ENCODE data around the gene SH2D2A. TPM values are rescaled to one million over a fixed set of nuclear protein-coding genes. Genes with fewer than 3 reads are reported as not detected.

SH2D2A gene
- total RNA-seq, 1 donor from 2014 or later, result 2.2 TPM

DNA sequence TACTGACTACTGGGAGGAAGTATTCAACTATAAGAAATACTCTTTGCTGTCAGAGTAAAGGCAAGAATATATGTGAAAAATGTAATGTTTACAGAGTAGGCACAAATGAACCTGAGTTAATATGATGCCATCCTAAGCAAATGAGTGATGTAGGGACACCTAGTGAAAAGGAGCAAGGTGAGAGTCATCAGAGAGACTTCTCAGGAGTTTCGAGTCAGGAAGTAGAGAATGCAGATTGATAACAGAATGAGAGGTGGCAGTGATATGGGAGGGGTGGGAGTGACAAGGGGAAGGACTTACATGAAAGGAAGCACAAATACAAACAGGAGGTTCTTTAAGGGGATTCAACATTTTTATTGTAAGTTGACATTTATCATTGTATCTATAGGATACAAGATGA is 39.1 kb downstream of the SH2D2A start:
- no peak overlapping the region for H3K4me3 Mint-ChIP-seq
- peaks cover 3% of the 10 kb centered on the region for H3K9me3 Mint-ChIP-seq
- DNase-seq (ENCODE audit: extremely low spot score, unreplicated experiment), result no peak
- peak overlapping the region; percentile 35 for H3K27ac Mint-ChIP-seq
- peaks cover 22% of the 10 kb centered on the region for H3K36me3 Mint-ChIP-seq
- H3K4me1 Mint-ChIP-seq (ENCODE audit: unreplicated experiment), result peaks cover 36% of the 10 kb centered on the region
- no peaks in the 10 kb centered on the region for H3K27me3 Mint-ChIP-seq
- TF ChIP-seq, protein P1, sequence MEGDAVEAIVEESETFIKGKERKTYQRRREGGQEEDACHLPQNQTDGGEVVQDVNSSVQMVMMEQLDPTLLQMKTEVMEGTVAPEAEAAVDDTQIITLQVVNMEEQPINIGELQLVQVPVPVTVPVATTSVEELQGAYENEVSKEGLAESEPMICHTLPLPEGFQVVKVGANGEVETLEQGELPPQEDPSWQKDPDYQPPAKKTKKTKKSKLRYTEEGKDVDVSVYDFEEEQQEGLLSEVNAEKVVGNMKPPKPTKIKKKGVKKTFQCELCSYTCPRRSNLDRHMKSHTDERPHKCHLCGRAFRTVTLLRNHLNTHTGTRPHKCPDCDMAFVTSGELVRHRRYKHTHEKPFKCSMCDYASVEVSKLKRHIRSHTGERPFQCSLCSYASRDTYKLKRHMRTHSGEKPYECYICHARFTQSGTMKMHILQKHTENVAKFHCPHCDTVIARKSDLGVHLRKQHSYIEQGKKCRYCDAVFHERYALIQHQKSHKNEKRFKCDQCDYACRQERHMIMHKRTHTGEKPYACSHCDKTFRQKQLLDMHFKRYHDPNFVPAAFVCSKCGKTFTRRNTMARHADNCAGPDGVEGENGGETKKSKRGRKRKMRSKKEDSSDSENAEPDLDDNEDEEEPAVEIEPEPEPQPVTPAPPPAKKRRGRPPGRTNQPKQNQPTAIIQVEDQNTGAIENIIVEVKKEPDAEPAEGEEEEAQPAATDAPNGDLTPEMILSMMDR (conservative IDR thresholded peaks at IDR 0.05), result no peak

DNA sequence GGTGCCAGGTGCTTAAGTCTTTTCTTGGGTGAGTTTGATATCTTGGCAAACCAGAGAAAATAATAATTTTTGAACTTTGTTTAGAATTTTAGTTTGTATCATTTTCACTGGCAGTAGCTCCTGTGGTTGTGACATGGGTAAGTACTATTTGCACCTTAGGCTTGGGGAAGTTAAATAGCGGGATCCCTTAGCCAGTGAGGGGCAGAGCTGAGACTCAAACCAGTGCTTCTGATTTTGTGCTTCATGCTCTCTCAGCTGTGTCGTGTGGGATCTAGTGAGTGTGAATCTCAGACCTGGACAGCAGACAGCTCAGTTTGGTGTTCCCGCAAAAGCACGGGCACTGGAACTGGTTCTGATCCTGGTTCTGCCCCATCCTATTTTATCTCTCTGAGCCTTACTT is 39.7 kb downstream of the SH2D2A start:
- Mint-ChIP-seq H3K4me1 (ENCODE audit: unreplicated experiment) (peaks cover 40% of the 10 kb centered on the region), H3K4me3 (no peak overlapping the region), H3K27me3 (no peaks in the 10 kb centered on the region), H3K27ac (no peak overlapping the region), H3K9me3 (peaks cover 3% of the 10 kb centered on the region), H3K36me3 (peaks cover 18% of the 10 kb centered on the region)
- TF ChIP-seq, protein P1 (conservative IDR thresholded peaks at IDR 0.05), result no peak
- no peak for DNase-seq (ENCODE audit: extremely low spot score, unreplicated experiment)

DNA sequence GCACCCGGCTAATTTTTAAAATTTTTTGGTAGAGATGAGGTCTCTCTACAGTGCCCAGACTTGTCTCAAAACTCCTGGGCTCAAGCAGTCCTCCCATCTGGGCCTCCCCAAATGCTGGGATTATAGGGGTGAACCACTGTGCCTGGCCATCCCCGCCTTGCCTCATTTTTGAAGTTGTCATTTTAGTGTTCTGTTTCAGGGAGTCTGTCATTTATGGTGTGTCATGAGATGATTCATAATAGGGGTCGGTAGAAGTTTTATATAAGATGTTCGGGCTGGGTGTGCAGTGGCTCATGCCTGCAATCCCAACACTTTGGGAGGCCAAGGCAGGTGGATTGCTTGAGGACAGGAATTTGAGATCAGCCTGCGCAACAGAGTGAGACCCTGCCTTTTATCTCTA is 40.8 kb downstream of the SH2D2A start:
- Mint-ChIP-seq H3K9me3 (peaks cover 3% of the 10 kb centered on the region), H3K27me3 (no peaks in the 10 kb centered on the region), H3K4me1 (ENCODE audit: unreplicated experiment) (peaks cover 42% of the 10 kb centered on the region), H3K4me3 (peak overlapping the region; percentile 13), H3K27ac (no peak overlapping the region), H3K36me3 (peaks cover 14% of the 10 kb centered on the region)
- TF ChIP-seq, protein P1 (conservative IDR thresholded peaks at IDR 0.05), result no peak
- no peak for DNase-seq (ENCODE audit: extremely low spot score, unreplicated experiment)

DNA sequence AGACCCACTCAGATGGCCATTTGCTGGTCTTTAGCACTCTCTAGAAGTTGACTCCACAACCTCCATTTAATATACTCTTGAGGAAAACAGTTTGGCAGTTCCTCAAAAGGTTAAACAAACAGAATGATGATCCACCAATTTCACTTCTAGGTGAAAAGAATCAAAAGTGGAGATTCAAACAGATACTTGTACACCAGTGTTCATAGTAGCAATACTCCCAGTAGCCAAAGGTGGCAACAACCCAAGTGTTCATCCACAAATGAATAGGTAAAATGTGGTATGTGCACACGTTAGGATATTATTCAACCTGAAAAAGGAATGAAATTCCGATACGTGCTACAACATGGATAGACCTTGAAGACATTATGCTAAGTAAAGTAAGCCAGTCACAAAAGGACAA is 43.0 kb downstream of the SH2D2A start:
- Mint-ChIP-seq H3K4me3 (peak overlapping the region; percentile 24), H3K27me3 (no peaks in the 10 kb centered on the region), H3K4me1 (ENCODE audit: unreplicated experiment) (peaks cover 56% of the 10 kb centered on the region), H3K9me3 (peaks cover 3% of the 10 kb centered on the region), H3K27ac (peak overlapping the region; percentile 70), H3K36me3 (peaks cover 26% of the 10 kb centered on the region)
- DNase-seq (ENCODE audit: extremely low spot score, unreplicated experiment), result no peak
- TF ChIP-seq, protein P1 (conservative IDR thresholded peaks at IDR 0.05), result peak; percentile 53

DNA sequence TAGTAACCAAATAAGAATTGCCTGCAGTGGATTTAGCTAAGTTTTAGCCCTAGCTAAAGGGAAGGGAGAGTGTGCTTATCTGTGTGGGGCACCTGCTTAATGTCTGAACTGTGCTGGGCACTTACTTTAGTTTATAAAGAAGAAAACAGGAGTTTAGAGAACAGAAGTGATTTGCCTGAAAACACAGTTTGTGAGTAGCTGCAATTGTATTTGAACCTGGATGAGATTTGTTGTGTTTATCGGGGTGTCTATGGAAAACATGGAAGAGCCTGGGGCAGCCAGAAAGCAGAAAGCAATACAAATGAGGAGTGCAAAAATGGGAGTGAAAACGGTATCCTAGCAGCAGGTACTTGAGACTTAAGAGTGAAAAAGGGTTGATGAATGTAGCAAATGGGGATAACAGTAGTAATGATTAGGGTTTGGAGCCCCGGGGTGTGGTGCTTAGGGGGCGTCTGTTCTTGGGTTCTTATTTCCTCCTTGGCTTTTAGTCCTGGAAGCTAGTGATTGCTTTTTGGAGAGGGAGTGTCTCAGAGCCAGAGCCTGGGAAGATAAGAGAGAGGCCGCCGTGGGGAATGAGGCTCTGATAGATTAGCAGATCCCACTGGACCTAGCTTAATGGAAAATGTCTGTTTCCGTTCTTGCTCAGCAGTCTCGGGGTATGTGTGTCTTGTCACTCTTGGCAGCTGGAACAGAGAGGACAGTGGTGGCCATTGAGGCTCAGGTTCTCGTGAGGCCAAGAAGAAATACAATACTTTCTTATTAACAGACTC is 43.7 kb downstream of the SH2D2A start:
- peaks cover 26% of the 10 kb centered on the region for H3K36me3 Mint-ChIP-seq
- peaks cover 59% of the 10 kb centered on the region for H3K4me1 Mint-ChIP-seq (ENCODE audit: unreplicated experiment)
- peak overlapping the region; percentile 24 for H3K4me3 Mint-ChIP-seq
- no peak for DNase-seq (ENCODE audit: extremely low spot score, unreplicated experiment)
- H3K27ac Mint-ChIP-seq, result peak overlapping the region; percentile 36
- TF ChIP-seq, protein P1 (conservative IDR thresholded peaks at IDR 0.05), result no peak
- no peaks in the 10 kb centered on the region for H3K27me3 Mint-ChIP-seq
- H3K9me3 Mint-ChIP-seq, result peaks cover 3% of the 10 kb centered on the region

Measured in type B pancreatic cell (in vitro differentiated cells).